Right cardiac atrium (tissue), 5 donors: Measurements from ENCODE around the gene TMEM135. TPM values are rescaled to one million over a fixed set of nuclear protein-coding genes. Genes with fewer than 3 reads are reported as not detected.
"Not testable (repeated sequence)": the region's sequence is repeated elsewhere in the genome, so short reads cannot be mapped to it uniquely, and the experiment has no call there.

Source experiments
- ATAC-seq, 2 donors: fragments of 200-7000 bp; cut with Tn5 transposase; one replicate each; pipeline versions ENCODE4 v1.8.0 to v1.9.1; 2020; ENCODE audit warnings: moderate library complexity in 2 of 2, mild to moderate bottlenecking in 1 of 2
- DNase-seq, 3 donors: peaks; one replicate each; pipeline ENCODE4 v3.0.0-alpha.2; 2020
- H3K27ac ChIP-seq: one replicate; pipeline ENCODE4 v1.5.1; 2013; ENCODE audit warnings: mild to moderate bottlenecking, low read length, control low read depth, moderate library complexity
- H3K27me3 ChIP-seq: one replicate; pipeline ENCODE4 v1.6.1; 2013; ENCODE audit not compliant: control insufficient read depth, insufficient read depth
- H3K4me1 ChIP-seq: one replicate; pipeline ENCODE4 v1.6.1; 2013; ENCODE audit warnings: low read length; ENCODE audit not compliant: control insufficient read depth, insufficient read depth
- H3K4me3 ChIP-seq: one replicate; pipeline ENCODE4 v1.5.1; 2013; ENCODE audit warnings: low read length, control low read depth
- H3K9me3 ChIP-seq: one replicate; pipeline ENCODE4 v1.6.1; 2013; ENCODE audit warnings: low read length; ENCODE audit not compliant: control insufficient read depth
- WGBS: extraction: QIAGEN DNeasy Blood & Tissue Kit; methylation state at CpG from one replicate; pipeline ENCODE4 v1.1.7; 2013; 5-methylcytosine and 5-hydroxymethylcytosine counted together
- intact Hi-C, 4 donors: fragments of 100-400 bp; cut with DNase I; formaldehyde crosslinking; loops; one replicate each; pipeline versions ENCODE4 v1.11.0 to v1.14.0; 2022 to 2023
- polyA plus RNA-seq: library from polyadenylated mRNA; stranded (reverse); fragments of 200-250 nt; gene quantifications from one replicate; pipeline ENCODE4 v1.2.3, GENCODE V29; 2013
- total RNA-seq, 4 donors: library from RNA; stranded (reverse); fragmentation: NEBNext Ultra II Directional; extraction: Animal tissue kit (Norgen Biotek cat#: 25700); gene quantifications; one replicate each; pipeline ENCODE4 v1.2.1, GENCODE V29; 2021
- donor health status: healthy with polysubstance abuse.
- donor health status: DM: no; HTN: yes; CAD: no.
- donor health status: DM: no; HTN: no; CAD: no.
- donor health status: DM: no; HTN: yes; CAD: no; lungs with severe emphysema.
- donor health status: DM: yes; HTN: yes; CAD: no.

TMEM135 gene
- total and polyA plus RNA-seq, 5 donors, result 5.7 to 24.1 (median 18.0) TPM

- Histone ChIP-seq H3K9me3 (no peaks in the 10 kb centered on the region), H3K27me3 (no peaks in the 10 kb centered on the region), H3K27ac (no peak overlapping the region), H3K4me3 (no peak overlapping the region), H3K4me1 (no peaks in the 10 kb centered on the region)
- no peak for DNase-seq
- intact Hi-C loops, result no loop called here
- 46% methylated on average over 1 of the region's 1 CpG for WGBS
- ATAC-seq, result no peak
Observed at GRCh38 chr11:87139475-87139874, 101.7 kb downstream of the TMEM135 start.

- no peak for ATAC-seq
- 68% methylated on average over 2 of the region's 2 CpGs for WGBS
- no peaks in the 10 kb centered on the region for H3K4me1 ChIP-seq
- intact Hi-C loops, result no loop called here
- H3K9me3 ChIP-seq, result no peaks in the 10 kb centered on the region
- H3K27me3 ChIP-seq, result no peaks in the 10 kb centered on the region
- H3K27ac ChIP-seq, result no peak overlapping the region
- H3K4me3 ChIP-seq, result no peak overlapping the region
- no peak for DNase-seq
Observed at GRCh38 chr11:87141322-87141721, 103.6 kb downstream of the TMEM135 start.

- Histone ChIP-seq H3K27ac (no peak overlapping the region), H3K9me3 (no peaks in the 10 kb centered on the region), H3K4me1 (no peaks in the 10 kb centered on the region), H3K4me3 (no peak overlapping the region), H3K27me3 (no peaks in the 10 kb centered on the region)
- DNase-seq (no peak), ATAC-seq (no peak)
- 78% methylated on average over 3 of the region's 3 CpGs for WGBS
- intact Hi-C loops, result no loop called here
Observed at GRCh38 chr11:87141980-87142514, 104.3 kb downstream of the TMEM135 start.

GRCh38 chr11:87142594-87142993 is 104.9 kb downstream of the TMEM135 start:
- no peak for DNase-seq
- Histone ChIP-seq H3K27ac (no peak overlapping the region), H3K4me1 (no peaks in the 10 kb centered on the region), H3K4me3 (no peak overlapping the region), H3K9me3 (no peaks in the 10 kb centered on the region), H3K27me3 (no peaks in the 10 kb centered on the region)
- no peak for ATAC-seq
- WGBS, result 85% methylated on average over 1 of the region's 1 CpG
- intact Hi-C loops, result no loop called here

GRCh38 chr11:87143641-87144040 is 105.9 kb downstream of the TMEM135 start:
- intact Hi-C loops, result no loop called here
- ATAC-seq, result no peak
- no peaks in the 10 kb centered on the region for H3K9me3 ChIP-seq
- no peak overlapping the region for H3K4me3 ChIP-seq
- 81% methylated on average over 4 of the region's 4 CpGs for WGBS
- no peaks in the 10 kb centered on the region for H3K27me3 ChIP-seq
- DNase-seq, result no peak
- no peaks in the 10 kb centered on the region for H3K4me1 ChIP-seq
- H3K27ac ChIP-seq, result no peak overlapping the region

GRCh38 chr11:87144252-87144651 is 106.5 kb downstream of the TMEM135 start:
- intact Hi-C loops, result no loop called here
- 84% methylated on average over 3 of the region's 3 CpGs for WGBS
- Histone ChIP-seq H3K27ac (no peak overlapping the region), H3K27me3 (no peaks in the 10 kb centered on the region), H3K4me1 (no peaks in the 10 kb centered on the region), H3K4me3 (no peak overlapping the region), H3K9me3 (no peaks in the 10 kb centered on the region)
- no peak for DNase-seq
- ATAC-seq, result no peak

- ATAC-seq, result no peak
- WGBS, result 86% methylated on average over 2 of the region's 2 CpGs
Observed at GRCh38 chr11:87148749-87149148, 111.0 kb downstream of the TMEM135 start.

GRCh38 chr11:87149782-87150181 is 112.0 kb downstream of the TMEM135 start:
- H3K4me3 ChIP-seq, H3K27me3 ChIP-seq, intact Hi-C loops, ATAC-seq, DNase-seq, H3K4me1 ChIP-seq, H3K9me3 ChIP-seq, H3K27ac ChIP-seq: not testable (repeated sequence)
- 91% methylated on average over 7 of the region's 7 CpGs for WGBS

More at GRCh38 chr11:87148749-87149148, 111.0 kb downstream of the TMEM135 start:
- Histone ChIP-seq H3K27ac (no peak overlapping the region), H3K4me3 (no peak overlapping the region), H3K4me1 (peaks cover 1% of the 10 kb centered on the region), H3K27me3 (no peaks in the 10 kb centered on the region), H3K9me3 (no peaks in the 10 kb centered on the region)
- intact Hi-C loops, result no loop called here
- no peak for DNase-seq

GRCh38 chr11:87150936-87151335 is 113.2 kb downstream of the TMEM135 start:
- DNase-seq, result no peak
- no peaks in the 10 kb centered on the region for H3K27me3 ChIP-seq
- no peak for ATAC-seq
- no peaks in the 10 kb centered on the region for H3K9me3 ChIP-seq
- no peak overlapping the region for H3K4me3 ChIP-seq
- peaks cover 3% of the 10 kb centered on the region for H3K4me1 ChIP-seq
- intact Hi-C loops, result no loop called here
- H3K27ac ChIP-seq, result no peak overlapping the region
- WGBS, result 59% methylated on average over 1 of the region's 1 CpG

GRCh38 chr11:87154246-87154645 is 116.5 kb downstream of the TMEM135 start:
- no peak overlapping the region for H3K4me3 ChIP-seq
- WGBS, result 88% methylated on average over 2 of the region's 2 CpGs
- no peak for ATAC-seq
- peaks cover 3% of the 10 kb centered on the region for H3K4me1 ChIP-seq
- no peak overlapping the region for H3K27ac ChIP-seq
- no peaks in the 10 kb centered on the region for H3K27me3 ChIP-seq
- intact Hi-C loops, result no loop called here
- H3K9me3 ChIP-seq, result no peaks in the 10 kb centered on the region
- no peak for DNase-seq

- DNase-seq (no peak), ATAC-seq (no peak)
- intact Hi-C loops, result no loop called here
- H3K27ac ChIP-seq, result no peak overlapping the region
- H3K9me3 ChIP-seq, result no peaks in the 10 kb centered on the region
- peaks cover 3% of the 10 kb centered on the region for H3K4me1 ChIP-seq
- H3K4me3 ChIP-seq, result no peak overlapping the region
- H3K27me3 ChIP-seq, result no peaks in the 10 kb centered on the region
- WGBS, result 98% methylated on average over 2 of the region's 2 CpGs
Observed at GRCh38 chr11:87156970-87157369, 119.2 kb downstream of the TMEM135 start.

- H3K27ac ChIP-seq, H3K4me3 ChIP-seq, ATAC-seq, DNase-seq, H3K4me1 ChIP-seq, intact Hi-C loops, H3K9me3 ChIP-seq, H3K27me3 ChIP-seq: not testable (repeated sequence)
- 97% methylated on average over 3 of the region's 3 CpGs for WGBS
Observed at GRCh38 chr11:87169076-87169475, 131.3 kb downstream of the TMEM135 start.
